Spleen (tissue), 7 donors: ENCODE data around the gene TRUB2.
A peak's percentile ranks its signal among the peaks of the same experiment; 100 is the strongest.

Experiments used
- CTCF ChIP-seq, 11 experiments: fragments of 200-600 bp in 7 of 11; fragments of 450-650 bp in 4 of 11; sonication (generic) in 4 of 11; IDR thresholded peaks in 8 of 11; conservative IDR thresholded peaks in 3 of 11; 1 replicate in 7 of 11; 2 replicates in 4 of 11; pipeline versions ENCODE4 v1.4.0 to v1.8.0; 2016 to 2021; ENCODE audit warnings: antibody characterized with exemption in 11 of 11, inconsistent platforms in 4 of 11, mild to moderate bottlenecking in 1 of 11
- POLR2A ChIP-seq, 3 donors: fragments of 450-650 bp; IDR thresholded peaks; one replicate each; pipeline ENCODE4 v1.5.1; 2017; ENCODE audit warnings: antibody characterized with exemption in 3 of 3, mild to moderate bottlenecking in 1 of 3
- POLR2AphosphoS5 ChIP-seq, 3 donors: sonication (generic); formaldehyde crosslinking; IDR thresholded peaks; one replicate each; pipeline ENCODE4 v1.5.1; 2017; ENCODE audit warnings: antibody characterized with exemption in 3 of 3
- donor health status: DM: no; HTN: no; CAD: no; lungs with moderate emphysema.
- donor health status: DM: no; HTN: no; CAD: no.
- donor health status: DM: no; HTN: no; CAD: no.

- peak in 1 of 3 donors; percentile 37 for TF ChIP-seq POLR2A (IDR thresholded peaks at IDR 0.05)
- TF ChIP-seq CTCF (IDR thresholded peaks at IDR 0.05 in 8 of 11, conservative IDR thresholded peaks at IDR 0.05 in 3 of 11): peak in 1 of 11 experiments; percentile 14
- TF ChIP-seq POLR2AphosphoS5 (IDR thresholded peaks at IDR 0.05): peak; percentile 77 to 85 (median 85)
These were observed at the start of gene TRUB2, which contains the start of gene COQ4 for GRCh38 chr9:128322404-128323211.
